GM18951 (cell line): ENCODE results near the gene IQSEC3.

Source experiments
- POLR2A ChIP-seq: IDR thresholded peaks from 4 replicates; pipeline ENCODE4 v1.6.1; 2011; ENCODE audit warnings: mild to moderate bottlenecking; ENCODE audit not compliant: insufficient read length, insufficient read depth; ENCODE audit errors: extremely low read depth
- in situ Hi-C: fragments of 300-500 bp; cut with MboI; formaldehyde crosslinking; loops from one replicate; pipeline ENCODE4 v1.12.0; 2022; ENCODE audit warnings: low sequenced_read_pairs, mixed read lengths, inconsistent platforms; ENCODE audit not compliant: unreplicated experiment

Gene IQSEC3

DNA sequence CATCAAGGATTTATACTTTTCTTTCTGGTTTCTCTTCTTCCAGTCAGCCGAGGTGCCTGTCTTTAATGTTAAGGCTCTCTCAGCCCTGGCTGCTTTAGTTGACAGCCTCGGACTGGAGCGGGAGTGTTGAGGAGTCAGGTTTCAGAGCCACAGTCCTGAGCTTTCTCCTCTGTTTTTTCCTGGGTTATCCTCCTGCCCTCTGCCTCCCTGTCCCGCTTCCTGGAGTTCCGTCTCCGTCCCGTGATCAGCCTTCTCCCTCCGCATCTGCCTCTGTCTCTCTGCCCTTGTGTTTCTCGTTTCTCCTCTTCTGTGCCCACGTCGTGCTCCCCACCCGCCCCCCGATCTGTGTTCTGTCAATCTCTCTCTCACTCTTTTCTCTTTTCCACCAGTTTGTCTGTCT, 33.0 kb downstream of the IQSEC3 start:
- no peak for TF ChIP-seq POLR2A
- in situ Hi-C loops, result no loop called here

- TF ChIP-seq POLR2A, result no peak
- in situ Hi-C loops, result no loop called here
Observed at GRCh38 chr12:101969-102878, 35.7 kb downstream of the IQSEC3 start.

GRCh38 chr12:102879-103168, 36.3 kb downstream of the IQSEC3 start:
- TF ChIP-seq POLR2A, result no peak
- in situ Hi-C loops, result no loop called here

- in situ Hi-C loops, result no loop called here
Observed at GRCh38 chr12:103169-103981, 36.8 kb downstream of the IQSEC3 start.

DNA sequence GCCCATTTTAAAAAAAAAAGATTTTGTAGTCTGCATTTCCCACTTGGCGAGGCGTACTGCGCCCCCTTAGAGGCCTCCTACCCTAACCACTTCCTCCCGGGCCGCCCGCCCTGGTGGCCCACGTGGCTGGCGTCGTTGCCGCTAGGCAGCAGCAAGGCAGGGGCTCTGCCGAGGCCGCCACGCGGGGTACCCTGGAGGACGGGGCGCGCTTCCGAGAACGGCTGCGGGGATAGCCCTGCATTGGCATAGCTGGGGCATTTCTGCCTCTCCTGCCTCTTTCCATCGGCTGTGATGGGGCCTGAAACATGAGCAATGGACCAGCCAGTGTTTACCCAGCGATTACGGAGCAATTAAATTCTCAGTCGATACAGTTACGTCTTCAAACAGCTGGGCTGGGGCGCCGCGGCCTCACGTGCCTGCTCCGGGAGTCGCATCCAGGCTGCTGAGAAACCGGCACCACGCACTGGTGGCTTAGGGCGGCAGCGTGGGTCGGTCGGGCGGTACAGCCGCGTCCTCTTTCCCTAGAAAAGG, 38.0 kb downstream of the IQSEC3 start:
- in situ Hi-C loops, result no loop called here
- TF ChIP-seq POLR2A, result no peak

More at GRCh38 chr12:103169-103981, 36.8 kb downstream of the IQSEC3 start:
- TF ChIP-seq POLR2A, result no peak

DNA sequence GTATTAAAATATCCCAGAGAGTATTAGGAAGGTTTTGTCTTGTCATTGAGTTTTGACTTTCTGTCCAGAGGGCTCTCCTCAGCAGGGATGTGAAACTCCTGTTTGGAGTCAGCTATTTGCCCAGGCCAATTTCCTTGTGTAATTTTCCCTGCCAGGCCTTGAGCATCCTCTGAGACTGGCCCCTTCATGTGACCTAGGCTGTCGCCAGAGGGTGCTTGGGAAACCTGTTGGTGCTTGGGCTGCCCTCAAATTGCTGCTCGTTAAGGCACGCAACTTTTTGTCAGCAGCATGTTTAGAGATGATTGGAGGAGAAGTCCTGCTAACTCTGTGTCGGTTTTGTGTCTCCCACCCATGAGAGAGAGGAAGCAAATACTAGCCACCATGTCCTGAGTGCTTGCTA, 39.1 kb downstream of the IQSEC3 start:
- TF ChIP-seq POLR2A, result no peak
- in situ Hi-C loops, result no loop called here

DNA sequence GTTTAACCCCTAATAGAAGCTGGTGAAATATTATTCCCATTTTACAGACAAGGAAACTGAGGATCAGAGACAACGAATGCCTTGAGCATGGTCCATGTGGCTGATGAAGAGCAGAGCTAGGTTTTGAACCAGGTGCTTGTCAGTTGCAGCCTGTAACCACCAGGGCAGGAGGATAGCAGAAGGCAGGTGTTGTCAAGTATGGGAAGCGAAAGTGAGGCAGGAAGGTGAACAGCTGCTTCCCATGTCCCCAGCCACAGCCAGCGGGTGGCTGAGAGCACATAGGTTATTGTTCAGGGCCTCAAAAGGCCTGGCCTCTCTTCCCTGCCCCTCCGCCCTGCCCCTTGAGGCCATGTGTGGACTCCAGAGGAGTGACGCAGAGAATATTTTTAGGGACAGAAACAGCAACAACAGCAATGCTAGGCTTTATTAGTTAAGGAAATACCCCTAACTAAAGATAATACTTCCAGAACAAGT, 39.6 kb downstream of the IQSEC3 start:
- in situ Hi-C loops, result no loop called here

GRCh38 chr12:108594-108993, 42.0 kb downstream of the IQSEC3 start:
- no peak for TF ChIP-seq POLR2A
- in situ Hi-C loops, result no loop called here

More for the DNA sequence above, 39.6 kb downstream of the IQSEC3 start:
- TF ChIP-seq POLR2A, result no peak

- in situ Hi-C loops, result no loop called here
- TF ChIP-seq POLR2A, result no peak
Observed at GRCh38 chr12:109446-109845, 42.9 kb downstream of the IQSEC3 start.

DNA sequence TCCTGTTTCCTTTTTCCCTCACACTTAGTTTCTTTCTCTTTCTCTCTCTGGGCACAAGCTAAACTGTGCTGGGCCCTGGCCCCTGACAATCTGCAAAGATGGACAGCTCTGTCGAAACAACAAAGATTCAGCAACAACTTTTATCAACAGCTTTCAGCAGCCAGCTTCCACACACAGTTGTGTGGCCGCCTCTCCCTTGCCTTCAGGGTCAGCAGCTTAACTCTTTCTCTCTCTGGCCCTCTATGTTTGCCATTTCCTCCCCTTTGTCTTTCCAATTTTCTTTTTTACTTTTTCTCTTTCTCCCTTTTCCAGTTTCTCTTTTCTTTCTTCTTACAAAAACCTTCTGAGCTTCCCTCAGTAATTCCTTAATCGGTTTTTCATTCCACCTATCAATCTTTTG, 43.3 kb downstream of the IQSEC3 start:
- no peak for TF ChIP-seq POLR2A
- in situ Hi-C loops, result no loop called here

DNA sequence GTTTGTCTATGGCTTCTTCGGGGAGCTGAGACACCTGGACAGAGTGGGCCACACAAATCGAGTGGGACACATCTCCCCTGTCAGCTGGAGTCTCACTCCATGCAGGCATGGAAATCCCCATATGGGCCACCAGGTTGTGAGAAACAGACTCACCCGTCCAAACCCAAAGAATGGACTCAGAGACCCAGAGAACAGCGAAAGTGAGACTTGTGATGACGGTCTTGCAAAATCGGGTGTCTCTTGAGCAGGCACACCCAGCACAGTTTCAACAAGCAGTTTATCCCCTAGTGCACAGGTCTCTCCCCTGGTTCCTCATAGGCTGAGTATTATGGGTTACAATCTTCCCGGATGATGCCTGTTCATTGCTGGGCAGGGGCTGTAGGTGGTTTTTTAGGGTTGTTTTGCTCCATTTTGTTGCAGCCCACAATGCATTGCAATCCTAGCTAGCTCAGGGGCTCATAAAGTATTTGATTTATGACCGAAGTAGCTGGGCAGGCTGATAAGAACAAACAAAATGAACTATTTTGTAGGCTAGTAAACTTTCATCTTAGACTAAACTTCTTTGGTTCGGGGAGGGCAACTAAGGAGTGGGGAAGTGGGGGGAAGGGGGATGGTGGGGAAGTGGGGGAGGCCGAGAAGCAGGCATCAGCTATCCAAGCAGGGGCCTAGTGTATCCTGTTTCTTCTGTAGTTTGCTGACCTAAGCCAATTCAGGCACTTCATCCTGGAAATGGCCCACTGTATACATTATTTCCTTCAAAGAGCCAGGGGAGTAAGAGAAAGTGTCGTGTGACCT, 45.3 kb downstream of the IQSEC3 start:
- TF ChIP-seq POLR2A, result no peak

DNA sequence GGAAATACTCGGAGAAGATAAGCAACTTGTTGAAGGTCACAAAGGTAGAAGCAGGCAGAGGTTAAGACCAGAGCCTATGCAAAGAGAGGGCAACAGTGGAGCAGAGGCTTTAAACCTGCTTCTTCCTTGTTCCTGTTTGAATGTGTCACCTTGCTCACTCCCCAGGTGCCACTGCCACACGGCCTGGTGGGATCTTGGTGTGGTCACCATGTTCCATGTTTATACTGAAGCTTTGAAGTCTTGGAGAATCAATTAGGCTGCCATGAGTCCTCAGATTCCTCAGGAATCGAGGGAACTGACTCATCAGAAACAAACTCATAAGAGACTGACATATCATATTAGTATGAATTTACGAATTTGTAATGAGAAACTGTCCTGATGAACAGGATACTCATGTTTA, 46.8 kb downstream of the IQSEC3 start:
- no peak for TF ChIP-seq POLR2A
- in situ Hi-C loops, result no loop called here

More for the DNA sequence above, 45.3 kb downstream of the IQSEC3 start:
- in situ Hi-C loops, result no loop called here

DNA sequence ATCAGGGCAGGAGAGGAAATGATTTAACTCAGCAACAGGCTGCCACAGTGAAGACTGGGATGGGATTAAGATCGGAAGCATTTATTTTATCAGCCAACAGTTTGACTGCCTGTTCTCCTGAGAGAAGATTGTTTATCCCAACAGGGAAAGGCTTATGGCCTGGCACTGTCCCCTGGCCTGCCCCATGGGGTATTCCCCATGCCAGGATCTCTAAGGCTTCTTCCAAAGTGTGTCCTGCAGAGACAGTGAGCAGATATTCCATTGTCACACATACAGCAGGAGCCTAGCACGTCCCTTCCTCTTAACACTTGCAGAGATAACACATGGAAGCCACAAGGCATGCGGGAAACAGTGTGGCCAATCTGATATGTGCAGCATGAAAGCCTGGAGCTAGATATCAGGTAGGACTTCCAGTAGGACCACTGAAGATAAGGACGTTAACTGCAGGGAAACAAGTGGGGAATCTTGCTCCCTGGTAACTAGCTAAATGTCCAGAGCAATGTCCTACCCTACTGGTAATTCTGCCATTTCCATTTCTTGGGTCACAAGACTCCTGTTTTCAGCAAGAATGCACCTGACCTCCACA, 48.2 kb downstream of the IQSEC3 start:
- in situ Hi-C loops, result no loop called here
- no peak for TF ChIP-seq POLR2A

DNA sequence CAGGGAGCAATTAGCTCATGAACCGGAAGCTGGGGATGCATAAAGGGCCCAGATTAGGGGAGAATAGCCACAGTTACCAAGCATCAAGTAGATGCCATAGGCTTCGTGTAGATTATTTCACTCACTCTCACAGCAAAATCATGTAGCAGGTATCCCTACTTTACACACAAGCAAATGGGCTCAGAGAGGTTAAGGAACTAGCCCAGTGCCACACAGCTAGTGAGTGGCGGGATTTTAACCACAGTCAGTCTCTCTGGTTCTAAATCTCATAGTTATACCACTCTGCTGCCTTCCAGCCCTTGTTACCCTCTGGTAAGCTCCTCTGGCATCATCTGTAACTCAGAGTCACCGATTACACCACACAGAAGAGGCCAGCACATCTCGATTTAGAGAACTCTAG, 49.0 kb downstream of the IQSEC3 start:
- in situ Hi-C loops, result no loop called here

More for the DNA sequence above, 49.0 kb downstream of the IQSEC3 start:
- TF ChIP-seq POLR2A, result no peak
